Vagina (tissue), 2 donors: ENCODE measurements around the gene NLRC3. TPM values are rescaled to one million over a fixed set of nuclear protein-coding genes. Genes with fewer than 3 reads are reported as not detected.

Experiments
- DNase-seq, 2 donors: peaks; one replicate each; pipeline ENCODE4 v3.0.0-alpha.2; 2017; ENCODE audit errors: extremely low spot score in 2 of 2
- H3K27ac ChIP-seq: fragments of 200-600 bp; sonication (generic); one replicate; pipeline ENCODE4 v1.5.1; 2019
- H3K27me3 ChIP-seq: fragments of 200-600 bp; sonication (generic); one replicate; pipeline ENCODE4 v1.5.1; 2019
- H3K36me3 ChIP-seq, 2 donors: fragments of 200-600 bp; sonication (generic); one replicate each; pipeline ENCODE4 v1.5.1; 2017 to 2019
- H3K4me1 ChIP-seq: fragments of 200-600 bp; sonication (generic); one replicate; pipeline ENCODE4 v1.5.1; 2019
- H3K4me3 ChIP-seq, 2 donors: fragments of 200-600 bp; sonication (generic); 1 replicate in 1 of 2; 2 replicates in 1 of 2; pipeline ENCODE4 v1.5.1; 2016 to 2019
- H3K9me3 ChIP-seq: fragments of 200-600 bp; sonication (generic); one replicate; pipeline ENCODE4 v1.5.1; 2019
- CTCF ChIP-seq, 3 experiments: fragments of 450-650 bp in 2 of 3; fragments of 200-600 bp in 1 of 3; sonication (generic) in 1 of 3; IDR thresholded peaks; one replicate each; pipeline ENCODE4 v1.5.1; 2017 to 2019; ENCODE audit warnings: antibody characterized with exemption in 3 of 3, mild to moderate bottlenecking in 2 of 3, moderate library complexity in 2 of 3
- POLR2A ChIP-seq, 2 donors: fragments of 450-650 bp; IDR thresholded peaks; one replicate each; pipeline ENCODE4 v1.6.1; 2017; ENCODE audit warnings: antibody characterized with exemption in 2 of 2, mild to moderate bottlenecking in 2 of 2, moderate library complexity in 2 of 2
- POLR2AphosphoS5 ChIP-seq, 2 donors: sonication (generic); formaldehyde crosslinking; IDR thresholded peaks; one replicate each; pipeline ENCODE4 v1.9.0; 2017; ENCODE audit warnings: antibody characterized with exemption in 2 of 2, mild to moderate bottlenecking in 2 of 2, low read depth in 1 of 2; ENCODE audit not compliant: insufficient read depth in 1 of 2
- intact Hi-C: fragments of 100-400 bp; cut with DNase I; formaldehyde crosslinking; loops from one replicate; pipeline ENCODE4 v1.15.1; 2023
- total RNA-seq: library from RNA; depleted of rRNA; stranded (reverse); fragments of >200 nt; gene quantifications from one replicate; pipeline ENCODE4 v1.2.3, GENCODE V29; 2016

The NLRC3 gene
- total RNA-seq, 1 donor from 2014 or later: 12.5 TPM

- intact Hi-C loops: no loop called here
- Histone ChIP-seq H3K4me3 (no peak overlapping the region), H3K27me3 (no peaks in the 10 kb centered on the region), H3K4me1 (peaks cover 25% of the 10 kb centered on the region), H3K9me3 (no peaks in the 10 kb centered on the region), H3K27ac (no peak overlapping the region), H3K36me3 (no peaks in the 10 kb centered on the region)
- TF ChIP-seq POLR2AphosphoS5 (IDR thresholded peaks at IDR 0.05; ENCODE audit: insufficient read depth in 1 of 2, low read depth in 1 of 2) (no peak), CTCF (IDR thresholded peaks at IDR 0.05) (no peak), POLR2A (IDR thresholded peaks at IDR 0.05) (no peak)
- DNase-seq: no peak
These were observed 1.7 kb upstream of the NLRC3 start for GRCh38 chr16:3578610-3579551.

DNA sequence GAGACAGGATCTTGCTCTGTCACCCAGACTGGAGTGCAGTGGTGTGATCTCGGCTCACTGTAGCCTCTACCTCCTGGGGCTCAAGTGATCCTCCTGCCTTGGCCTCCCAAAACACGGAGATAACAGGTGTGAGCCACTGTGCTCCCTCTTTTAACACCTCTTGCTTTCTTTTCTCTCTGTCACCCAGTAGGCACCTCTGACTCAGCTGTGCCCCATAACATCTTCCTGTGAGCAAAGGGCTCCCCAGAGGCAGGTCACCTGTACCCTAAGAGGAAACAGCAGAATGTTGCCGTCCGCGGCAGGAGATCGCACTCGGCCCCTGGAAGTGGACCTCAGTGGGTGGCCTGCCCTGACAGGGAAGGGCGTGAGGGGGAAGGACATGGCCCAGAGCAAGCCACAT is 918 bp upstream of the NLRC3 start:
- H3K4me1 ChIP-seq: peaks cover 25% of the 10 kb centered on the region
- intact Hi-C loops: no loop called here
- no peak for DNase-seq
- no peak for TF ChIP-seq POLR2A (IDR thresholded peaks at IDR 0.05)
- no peak for TF ChIP-seq POLR2AphosphoS5 (IDR thresholded peaks at IDR 0.05; ENCODE audit: insufficient read depth in 1 of 2, low read depth in 1 of 2)
- no peak for TF ChIP-seq CTCF (IDR thresholded peaks at IDR 0.05)
- no peak overlapping the region for H3K4me3 ChIP-seq
- no peak overlapping the region for H3K27ac ChIP-seq
- H3K27me3 ChIP-seq: no peaks in the 10 kb centered on the region
- H3K9me3 ChIP-seq: no peaks in the 10 kb centered on the region
- no peaks in the 10 kb centered on the region for H3K36me3 ChIP-seq

DNA sequence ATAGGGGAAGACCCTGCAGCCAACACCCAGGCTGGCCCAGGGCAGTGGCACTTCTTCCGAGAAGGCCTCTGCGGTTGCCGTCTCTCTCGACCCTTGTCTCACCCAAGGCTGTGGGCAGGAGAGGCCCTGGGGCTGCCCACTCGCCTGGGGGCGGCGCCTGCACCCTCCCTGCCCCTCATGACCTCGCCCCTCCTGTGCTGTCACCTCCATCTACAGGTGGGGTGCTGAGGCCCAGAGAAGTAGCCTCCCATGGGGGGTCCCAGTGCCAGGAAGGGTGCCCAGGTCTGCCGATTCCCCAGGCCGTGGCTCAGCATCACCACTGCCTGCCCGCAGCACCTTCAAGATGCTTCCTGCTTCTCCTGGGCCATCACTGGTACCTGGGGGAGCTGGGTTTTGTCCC is 992 bp downstream of the NLRC3 start:
- Histone ChIP-seq H3K27me3 (no peaks in the 10 kb centered on the region), H3K9me3 (no peaks in the 10 kb centered on the region), H3K36me3 (no peaks in the 10 kb centered on the region), H3K27ac (no peak overlapping the region), H3K4me3 (peak overlapping the region in 1 of 2 donors; percentile 32), H3K4me1 (peaks cover 25% of the 10 kb centered on the region)
- TF ChIP-seq POLR2A (IDR thresholded peaks at IDR 0.05) (no peak), CTCF (IDR thresholded peaks at IDR 0.05) (no peak), POLR2AphosphoS5 (IDR thresholded peaks at IDR 0.05; ENCODE audit: insufficient read depth in 1 of 2, low read depth in 1 of 2) (no peak)
- intact Hi-C loops: no loop called here
- no peak for DNase-seq

DNA sequence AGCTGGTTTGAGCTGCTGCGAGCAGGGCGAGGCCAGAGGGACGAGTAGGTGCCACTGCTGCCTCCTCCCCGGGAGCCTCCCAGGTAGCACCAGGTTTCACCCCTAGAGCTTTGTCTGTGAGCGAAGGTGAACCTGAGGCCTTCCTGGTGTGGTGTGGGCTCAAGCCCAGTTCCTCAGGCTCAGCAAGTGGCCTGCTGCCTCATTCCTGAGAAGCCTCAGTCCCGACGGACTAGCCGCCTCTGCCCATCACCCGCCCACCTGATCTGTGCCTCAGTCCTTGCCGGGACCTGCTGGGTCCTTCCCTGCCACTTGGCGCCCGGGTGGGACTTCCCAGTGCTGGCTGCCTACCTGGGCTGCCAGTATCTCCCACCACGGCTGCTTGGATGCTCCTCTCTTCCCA is 1.7 kb downstream of the NLRC3 start:
- intact Hi-C loops: no loop called here
- DNase-seq: no peak
- Histone ChIP-seq H3K9me3 (peaks cover 2% of the 10 kb centered on the region), H3K36me3 (no peaks in the 10 kb centered on the region), H3K4me3 (no peak overlapping the region), H3K27me3 (no peaks in the 10 kb centered on the region), H3K4me1 (peaks cover 20% of the 10 kb centered on the region), H3K27ac (no peak overlapping the region)
- TF ChIP-seq POLR2A (IDR thresholded peaks at IDR 0.05) (no peak), CTCF (IDR thresholded peaks at IDR 0.05) (no peak), POLR2AphosphoS5 (IDR thresholded peaks at IDR 0.05; ENCODE audit: insufficient read depth in 1 of 2, low read depth in 1 of 2) (no peak)

DNA sequence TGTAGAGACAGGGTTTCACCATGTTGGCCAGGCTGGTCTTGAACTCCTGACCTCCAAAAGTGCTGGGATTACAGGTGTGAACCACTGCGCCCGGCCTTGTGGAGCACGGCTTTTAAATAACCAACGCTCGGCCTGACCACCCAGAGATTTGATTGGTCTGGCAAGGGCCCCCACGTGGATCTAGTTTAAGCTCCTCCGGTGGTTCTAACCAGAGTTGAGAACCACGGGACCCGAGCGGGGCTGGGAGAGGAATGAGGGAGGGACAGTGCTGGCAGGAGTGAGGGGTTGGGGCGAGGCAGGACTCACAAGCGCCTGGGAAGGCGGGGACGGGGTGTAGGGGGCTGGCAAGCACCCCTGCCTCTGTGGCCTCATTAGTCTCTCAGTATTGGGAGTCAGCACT is 3.0 kb downstream of the NLRC3 start:
- no peak overlapping the region for H3K27ac ChIP-seq
- peaks cover 10% of the 10 kb centered on the region for H3K4me1 ChIP-seq
- DNase-seq: no peak
- no peak overlapping the region for H3K4me3 ChIP-seq
- no peaks in the 10 kb centered on the region for H3K27me3 ChIP-seq
- peaks cover 8% of the 10 kb centered on the region for H3K9me3 ChIP-seq
- intact Hi-C loops: no loop called here
- no peak for TF ChIP-seq POLR2AphosphoS5 (IDR thresholded peaks at IDR 0.05; ENCODE audit: insufficient read depth in 1 of 2, low read depth in 1 of 2)
- TF ChIP-seq POLR2A (IDR thresholded peaks at IDR 0.05): no peak
- TF ChIP-seq CTCF (IDR thresholded peaks at IDR 0.05): no peak
- H3K36me3 ChIP-seq: no peaks in the 10 kb centered on the region
